Fibroblast of skin of left quadriceps (primary cell): ENCODE results near the gene TNFRSF12A.
A peak's percentile ranks its signal among the peaks of the same experiment; 100 is the strongest.

Experiments
- DNase-seq, 2 experiments: peaks; one replicate each; pipeline ENCODE4 v3.0.0-alpha.2; 2013; ENCODE audit warnings: low read depth in 2 of 2

The TNFRSF12A gene

DNA sequence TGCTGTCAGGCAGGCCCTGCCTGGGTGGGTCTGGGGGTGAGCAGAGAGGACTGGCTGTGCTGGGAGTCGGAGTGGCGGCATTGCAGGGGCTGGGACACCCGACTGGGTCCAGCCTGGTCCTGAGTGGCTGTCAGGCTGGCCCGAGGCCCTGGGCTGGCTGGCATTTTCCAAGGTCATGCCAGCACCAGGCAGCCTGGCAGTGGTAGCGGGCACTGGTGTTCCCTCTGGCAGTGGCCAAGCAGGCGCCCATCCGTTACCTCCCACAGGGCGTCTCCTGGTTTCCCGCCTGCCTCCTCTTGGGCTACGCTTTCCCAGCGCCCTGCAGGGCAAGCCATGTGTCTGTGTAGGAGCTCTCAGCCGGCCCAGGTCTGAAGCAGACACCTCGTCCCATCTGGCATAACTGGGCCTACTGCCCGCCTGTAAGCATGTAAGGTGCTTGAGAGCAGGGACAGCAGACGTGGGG is 34.2 kb upstream of the TNFRSF12A start:
- DNase-seq: no peak

DNA sequence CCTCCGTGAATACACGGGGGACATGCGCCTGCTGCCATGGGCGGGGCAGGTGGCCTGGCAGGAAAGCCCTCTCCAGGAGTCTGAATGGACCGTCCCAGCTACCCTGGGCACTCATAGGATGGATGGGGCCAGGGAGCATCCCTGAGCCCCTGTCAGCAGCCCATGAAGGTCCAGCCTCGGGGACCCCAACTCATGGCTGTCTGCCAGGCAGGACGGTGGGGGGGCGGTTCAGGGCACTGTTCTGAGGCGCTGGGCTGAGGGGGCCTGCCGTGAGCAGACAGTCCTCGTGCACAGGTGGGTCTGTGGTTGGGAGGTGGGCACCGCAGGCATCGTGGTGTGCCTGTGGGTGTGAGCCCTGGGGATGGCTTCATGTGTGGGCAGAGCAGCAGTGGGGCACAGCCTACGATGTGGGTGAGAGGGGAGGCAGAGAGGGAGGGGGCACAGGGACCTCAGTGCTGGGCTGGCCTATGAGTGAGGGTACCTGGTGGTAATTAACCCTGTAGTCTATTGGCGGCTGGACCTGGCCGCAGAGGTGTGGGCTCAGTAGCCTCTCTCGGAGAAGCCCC is 33.5 kb upstream of the TNFRSF12A start:
- no peak for DNase-seq

DNA sequence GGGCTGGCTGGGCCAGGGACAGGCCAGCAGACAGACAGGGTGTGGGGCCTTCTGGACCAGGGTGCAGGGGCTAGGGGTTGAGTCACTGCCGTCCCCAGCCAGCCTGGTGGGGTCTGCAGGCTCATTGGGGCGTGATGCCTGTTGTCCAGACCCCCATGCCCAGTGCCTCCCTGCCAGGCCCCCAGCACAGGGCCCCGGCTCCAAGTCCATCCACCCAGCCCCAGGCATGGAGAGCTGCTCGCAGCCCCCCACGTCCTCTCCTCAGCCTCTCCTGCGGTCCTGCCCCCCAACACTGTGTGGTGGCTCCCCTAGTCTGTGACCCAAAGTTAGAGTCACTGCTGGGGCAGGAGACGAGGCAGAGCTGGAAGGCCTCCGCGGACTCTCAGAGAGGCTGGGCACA is 32.9 kb upstream of the TNFRSF12A start:
- no peak for DNase-seq

DNA sequence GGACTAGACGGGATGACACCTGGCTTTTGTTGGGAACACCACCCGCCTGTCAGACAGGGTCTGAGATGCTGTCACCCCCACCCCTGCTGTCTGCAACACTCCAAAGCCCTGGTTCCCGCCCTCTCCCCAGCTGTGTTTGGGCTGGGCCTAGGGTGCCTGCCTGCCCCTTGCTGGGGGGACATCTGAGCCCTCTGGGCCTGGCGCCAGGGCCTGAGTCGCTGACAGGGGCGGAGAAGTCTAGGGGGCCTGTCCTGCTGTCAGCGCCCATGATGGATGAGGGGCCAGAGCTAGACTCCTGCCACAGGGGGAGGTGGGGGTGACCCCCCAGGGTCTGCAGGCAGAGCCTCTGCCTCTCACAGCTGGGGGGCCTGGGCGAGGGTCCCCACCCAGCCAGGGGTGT is 32.3 kb upstream of the TNFRSF12A start:
- DNase-seq: no peak

DNA sequence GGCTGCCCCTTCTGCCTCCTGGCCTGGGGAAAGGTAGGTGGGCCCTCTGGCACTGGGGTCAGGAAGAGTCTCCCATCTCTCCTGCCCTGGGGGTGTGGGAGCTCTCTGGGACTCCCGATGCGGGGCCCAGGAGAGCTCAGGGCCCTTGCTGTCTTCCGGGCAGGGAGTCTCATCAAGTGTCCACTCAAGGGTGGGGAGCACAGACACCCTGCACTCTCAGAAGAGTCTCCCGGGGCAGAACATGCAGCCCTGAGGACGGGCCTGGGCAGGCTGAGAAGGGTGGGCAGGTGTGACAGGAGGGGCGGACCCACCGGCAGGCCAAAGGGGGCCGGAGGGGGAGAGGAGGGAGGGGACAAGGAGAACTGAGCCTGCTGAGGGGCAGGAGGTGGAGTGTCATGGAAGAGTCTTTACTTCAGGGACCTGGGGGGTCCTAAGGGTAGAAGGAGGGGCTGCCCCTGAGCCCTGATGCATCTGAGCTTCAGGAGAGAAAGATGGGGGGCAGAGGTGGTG is 31.5 kb upstream of the TNFRSF12A start:
- no peak for DNase-seq

DNA sequence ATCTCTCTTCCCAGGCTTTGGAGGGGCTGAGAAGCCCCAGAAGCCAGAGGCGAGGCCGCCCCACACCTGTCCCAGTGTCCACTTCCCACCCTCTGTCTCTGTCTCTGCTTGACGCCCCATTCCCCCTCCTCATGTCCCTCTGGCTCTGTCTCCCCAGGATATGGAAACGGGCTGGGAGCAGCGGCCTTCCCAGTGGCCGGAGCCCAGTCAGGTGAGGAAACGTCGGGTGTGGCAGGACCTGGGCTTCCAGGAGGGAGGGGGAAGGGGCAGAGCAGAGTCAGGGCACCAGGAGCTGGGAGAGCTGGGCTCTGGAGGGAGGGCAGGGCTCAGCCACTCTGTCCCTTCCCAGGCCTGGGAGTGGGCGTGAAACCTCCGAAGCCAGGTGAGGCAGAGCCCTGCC is 29.3 kb upstream of the TNFRSF12A start:
- no peak for DNase-seq

DNA sequence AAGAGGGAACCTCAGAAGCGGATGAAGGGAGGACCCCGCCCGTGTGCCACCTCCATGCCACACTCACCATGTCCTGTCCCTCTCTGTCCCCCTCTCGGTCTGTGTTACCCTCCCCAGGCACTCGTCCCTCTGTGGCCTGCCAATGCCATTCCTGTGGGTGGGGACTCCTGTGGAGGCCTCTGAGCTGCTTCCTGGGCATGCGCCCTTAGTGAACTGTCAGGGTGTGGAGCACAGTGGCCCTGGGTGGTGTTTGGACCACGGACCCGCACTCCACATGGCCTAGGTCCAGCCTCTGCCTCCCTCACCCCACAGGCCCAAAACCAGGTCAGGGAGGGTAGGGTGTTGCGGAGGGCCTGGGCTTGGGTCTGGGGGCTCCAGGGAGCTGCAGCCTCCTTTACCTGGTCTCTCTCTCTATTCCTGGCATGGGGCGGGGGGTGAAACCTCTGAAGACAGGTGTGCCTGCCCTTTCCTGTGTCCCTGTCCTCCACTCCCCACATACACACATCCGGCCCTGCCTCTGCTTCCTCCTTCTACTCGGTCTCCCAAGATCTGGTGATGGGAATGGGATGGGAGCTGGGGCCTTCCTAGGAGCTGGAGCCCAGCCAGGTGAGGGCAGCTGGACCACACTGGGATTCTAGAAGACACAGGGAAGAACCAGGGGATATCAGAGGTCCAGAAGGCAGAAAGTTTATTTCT is 28.5 kb upstream of the TNFRSF12A start:
- no peak for DNase-seq

DNA sequence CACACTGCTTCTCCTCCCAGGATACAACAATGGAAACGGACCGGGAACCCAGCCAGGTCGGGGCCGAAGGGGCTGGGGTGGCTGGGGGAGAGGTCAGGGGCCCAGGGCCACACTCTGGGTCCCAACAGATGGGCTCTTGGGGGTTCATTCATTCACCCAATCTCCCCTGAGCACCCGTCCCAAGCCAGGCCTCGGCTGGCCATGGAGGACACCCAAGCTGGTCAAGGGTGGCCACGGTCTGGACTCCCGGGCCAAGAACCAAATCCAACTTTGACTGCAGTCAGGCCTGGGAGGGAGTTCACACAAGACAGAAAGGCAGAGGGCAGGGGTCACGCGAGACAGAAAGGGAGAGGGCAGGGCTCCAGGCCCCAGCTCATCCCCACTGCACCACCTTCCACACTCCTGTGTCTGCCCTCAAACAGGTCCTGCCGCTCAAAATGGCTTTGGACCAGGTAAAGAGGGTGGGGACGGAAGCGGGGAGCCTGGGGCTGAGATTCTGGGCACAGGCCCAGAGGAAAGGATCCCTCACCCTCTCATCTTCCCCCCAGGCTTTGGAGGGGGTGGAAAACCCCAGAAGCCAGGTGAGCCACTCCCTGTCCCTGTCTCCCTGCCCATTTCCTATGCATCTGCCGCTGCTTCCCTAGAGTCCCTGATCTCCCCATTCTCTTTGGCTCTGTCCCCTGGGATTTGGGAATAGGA is 27.6 kb upstream of the TNFRSF12A start:
- no peak for DNase-seq

DNA sequence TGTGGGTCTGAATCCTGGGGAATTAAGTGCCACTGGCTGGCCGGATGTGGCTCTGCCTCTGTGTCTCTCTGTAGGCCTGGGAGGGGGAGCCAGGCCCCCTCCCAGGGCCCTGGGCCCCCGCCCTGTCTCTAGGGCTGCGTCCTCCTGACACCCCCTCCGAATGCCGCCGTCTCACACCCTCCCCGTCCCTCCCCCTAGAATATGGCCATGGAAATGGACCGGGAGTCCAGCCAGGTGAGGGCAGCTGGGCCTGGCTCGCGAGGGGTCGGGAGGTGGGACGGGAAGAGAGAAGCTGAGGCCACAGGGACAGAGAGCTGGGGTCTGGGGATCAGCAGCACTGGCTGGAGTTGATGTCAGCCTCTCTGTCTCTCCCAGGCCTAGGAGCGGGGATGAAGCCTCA is 23.9 kb upstream of the TNFRSF12A start:
- DNase-seq: no peak

DNA sequence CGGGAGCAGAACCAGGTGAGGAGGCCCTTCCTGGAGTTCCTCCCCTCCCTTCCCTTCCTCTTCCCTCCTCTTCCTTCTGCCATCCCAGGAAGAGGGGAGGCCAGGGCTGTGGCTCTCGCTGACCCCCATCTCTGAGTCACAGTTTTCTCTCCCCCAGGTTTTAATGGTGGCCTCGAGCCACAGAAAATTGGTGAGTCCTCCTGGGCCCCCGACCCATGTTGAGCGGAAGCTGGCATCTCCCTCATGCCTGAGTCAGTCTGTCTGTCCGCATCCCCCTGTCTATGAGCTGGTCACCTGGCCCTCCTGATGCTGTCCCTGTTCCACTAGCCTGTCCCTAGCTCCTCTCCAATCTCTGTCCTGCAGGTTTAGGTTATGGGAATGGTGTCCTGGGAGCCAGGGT is 20.2 kb upstream of the TNFRSF12A start:
- DNase-seq: no peak

DNA sequence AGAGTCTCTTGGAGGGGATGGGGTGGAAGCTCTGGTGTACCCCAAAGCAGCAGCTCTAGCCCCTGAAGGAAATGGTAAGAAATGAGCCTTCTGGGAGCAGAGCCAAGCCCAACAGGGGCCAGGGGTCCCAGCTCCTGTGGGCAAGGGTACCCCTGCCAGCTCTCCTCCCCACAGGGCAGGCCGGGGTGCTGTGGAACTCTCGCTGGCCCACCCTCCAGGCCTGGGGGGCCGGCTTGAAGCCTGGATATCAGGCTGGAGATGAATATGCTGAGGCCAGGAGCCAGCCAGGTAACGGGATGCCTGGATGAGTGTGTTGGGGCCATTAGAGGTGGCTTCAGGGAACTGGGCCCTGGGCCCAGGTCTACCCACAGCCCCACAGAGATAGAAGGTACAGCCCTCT is 19.6 kb upstream of the TNFRSF12A start:
- no peak for DNase-seq

DNA sequence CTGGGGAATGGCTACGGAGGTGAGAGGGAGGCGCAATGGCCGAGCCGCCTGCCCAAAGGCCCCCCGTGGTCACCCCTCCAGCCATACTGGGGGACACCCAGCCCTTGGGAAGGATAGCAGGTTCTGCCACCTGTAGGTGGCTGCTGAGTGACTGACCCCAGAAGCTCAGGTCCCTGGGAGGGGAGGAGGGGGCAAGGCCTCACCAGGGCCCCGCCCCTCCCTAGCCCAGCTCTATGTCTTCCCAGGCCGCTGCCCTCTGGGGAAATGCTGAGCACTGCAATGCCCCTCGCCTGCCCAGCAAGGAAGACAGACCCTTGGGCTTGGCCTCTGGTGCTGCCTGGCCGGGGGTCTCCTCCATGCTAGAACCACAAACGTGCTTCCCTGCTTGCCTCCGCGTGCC is 18.9 kb upstream of the TNFRSF12A start:
- DNase-seq: no peak

DNA sequence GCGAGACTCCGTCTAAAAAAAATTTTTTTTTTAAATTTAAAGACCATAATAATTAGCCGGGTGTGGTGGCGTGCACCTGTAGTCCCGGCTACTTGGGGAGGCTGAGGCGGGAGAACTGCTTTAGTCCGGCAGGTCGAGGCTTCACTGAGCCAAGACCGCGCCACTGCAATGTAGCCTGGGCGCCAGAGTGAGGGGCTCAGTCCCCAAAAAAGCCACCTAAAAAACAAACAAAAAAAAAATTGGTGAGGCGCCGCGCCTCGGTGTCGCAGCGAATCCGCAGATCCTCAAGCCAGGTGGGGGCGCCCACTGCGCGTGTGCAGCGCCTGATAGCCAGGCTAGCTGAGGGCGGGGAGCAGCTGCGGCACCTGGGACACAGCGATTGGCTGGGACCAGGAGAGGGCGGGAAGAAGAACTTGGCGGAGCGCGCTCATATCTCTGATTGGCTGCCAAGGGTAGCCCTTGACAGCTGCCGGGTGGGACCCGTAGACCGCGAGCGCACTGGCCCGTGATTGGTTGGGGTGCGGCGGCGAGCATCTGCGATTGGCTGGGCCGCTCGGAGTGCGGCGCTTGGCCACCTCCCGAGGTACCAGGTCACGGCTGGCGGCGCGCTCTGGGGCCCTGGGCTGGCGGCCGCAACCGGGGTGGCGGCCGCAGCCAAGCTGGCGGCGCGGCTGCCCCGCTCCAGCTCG is 16.4 kb upstream of the TNFRSF12A start:
- peak; percentile 95 to 96 for DNase-seq

DNA sequence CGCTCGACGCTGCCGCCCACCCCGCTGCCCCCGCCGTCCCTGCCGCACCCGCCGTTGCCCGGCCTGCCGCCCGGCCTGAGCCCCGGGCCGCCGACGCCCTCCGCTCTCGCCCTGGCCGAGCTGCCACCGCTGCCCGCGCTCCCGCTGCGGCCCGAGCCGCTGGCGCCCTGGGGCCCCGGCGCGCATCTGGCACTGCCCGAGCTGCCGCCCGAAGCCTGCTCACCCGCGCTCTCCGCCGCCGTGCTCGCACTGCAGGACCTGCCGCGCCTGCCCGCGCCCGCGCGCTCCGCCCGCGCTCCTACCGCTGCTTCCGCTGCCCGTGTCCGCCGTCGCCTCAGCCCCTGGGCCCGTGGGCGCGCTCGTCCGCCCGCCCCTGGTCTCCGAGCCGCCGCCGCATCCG is 15.8 kb upstream of the TNFRSF12A start:
- DNase-seq: no peak

DNA sequence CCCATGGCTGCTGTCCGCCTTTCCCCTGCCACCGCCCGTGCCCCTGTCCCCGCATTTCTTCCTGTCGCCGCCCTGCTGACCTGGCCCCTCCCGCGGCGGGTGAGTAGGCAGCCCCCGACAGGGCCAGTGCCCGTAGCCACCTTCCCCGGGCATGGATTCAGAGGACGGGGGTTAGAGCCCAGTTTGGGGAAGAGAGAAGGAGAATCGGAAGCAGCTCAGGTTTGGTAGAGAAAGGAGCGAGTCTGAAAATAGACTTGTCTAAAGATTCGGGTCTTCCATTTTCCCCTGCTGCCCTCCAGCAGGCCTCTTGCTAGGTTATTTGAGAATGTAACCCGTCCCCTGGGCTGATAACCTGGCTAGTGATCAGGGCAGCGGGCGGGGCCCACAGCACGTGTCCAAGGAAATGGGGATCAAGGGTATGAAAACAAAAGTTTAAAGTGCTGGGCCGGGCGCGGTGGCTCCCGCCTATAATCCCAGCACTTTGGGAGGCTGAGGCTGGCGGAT is 15.3 kb upstream of the TNFRSF12A start:
- DNase-seq: no peak

DNA sequence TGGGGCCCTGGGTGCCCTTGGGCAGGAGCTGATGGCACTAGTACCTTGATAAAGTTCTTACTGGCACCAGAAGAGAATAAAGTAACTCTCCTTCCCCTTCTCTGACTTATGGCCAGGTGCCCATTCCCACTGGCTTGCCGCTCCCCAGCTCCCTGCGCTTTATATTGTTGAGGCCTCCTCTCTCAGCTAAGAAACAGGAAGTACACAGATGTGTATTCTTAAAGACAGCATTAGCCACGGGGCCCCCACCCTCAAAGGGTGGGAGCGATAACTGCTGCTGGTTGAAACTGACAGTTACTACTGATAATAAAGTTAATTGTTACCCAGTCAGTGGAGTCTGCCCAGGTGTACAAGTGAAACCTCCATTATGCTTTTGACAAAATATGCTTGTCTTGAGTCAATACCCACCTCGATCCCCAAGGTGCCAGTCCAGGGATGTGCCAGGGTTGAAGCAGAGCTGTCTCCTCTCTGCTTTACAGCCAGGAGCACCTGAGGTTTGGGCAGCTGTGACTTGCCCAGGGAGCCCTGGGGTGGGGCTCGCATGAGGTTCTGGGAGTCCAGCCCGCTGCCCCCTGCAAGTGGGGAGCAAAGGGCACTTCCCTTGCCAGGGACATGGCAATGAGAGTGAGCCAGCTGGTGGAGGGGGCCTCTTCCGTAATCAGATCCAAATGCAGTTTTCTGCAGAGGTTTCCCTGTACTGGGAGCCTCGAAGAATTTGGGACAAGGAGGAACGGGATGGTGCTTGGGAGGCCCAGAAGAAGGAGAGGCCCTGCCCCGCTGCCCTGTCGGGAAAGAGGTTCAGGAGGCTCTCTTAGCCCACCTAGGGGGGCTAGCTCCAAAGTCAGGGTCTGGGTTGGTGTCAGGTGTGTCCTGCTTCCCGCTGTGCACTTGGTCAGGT is 12.9 kb upstream of the TNFRSF12A start:
- DNase-seq: no peak

DNA sequence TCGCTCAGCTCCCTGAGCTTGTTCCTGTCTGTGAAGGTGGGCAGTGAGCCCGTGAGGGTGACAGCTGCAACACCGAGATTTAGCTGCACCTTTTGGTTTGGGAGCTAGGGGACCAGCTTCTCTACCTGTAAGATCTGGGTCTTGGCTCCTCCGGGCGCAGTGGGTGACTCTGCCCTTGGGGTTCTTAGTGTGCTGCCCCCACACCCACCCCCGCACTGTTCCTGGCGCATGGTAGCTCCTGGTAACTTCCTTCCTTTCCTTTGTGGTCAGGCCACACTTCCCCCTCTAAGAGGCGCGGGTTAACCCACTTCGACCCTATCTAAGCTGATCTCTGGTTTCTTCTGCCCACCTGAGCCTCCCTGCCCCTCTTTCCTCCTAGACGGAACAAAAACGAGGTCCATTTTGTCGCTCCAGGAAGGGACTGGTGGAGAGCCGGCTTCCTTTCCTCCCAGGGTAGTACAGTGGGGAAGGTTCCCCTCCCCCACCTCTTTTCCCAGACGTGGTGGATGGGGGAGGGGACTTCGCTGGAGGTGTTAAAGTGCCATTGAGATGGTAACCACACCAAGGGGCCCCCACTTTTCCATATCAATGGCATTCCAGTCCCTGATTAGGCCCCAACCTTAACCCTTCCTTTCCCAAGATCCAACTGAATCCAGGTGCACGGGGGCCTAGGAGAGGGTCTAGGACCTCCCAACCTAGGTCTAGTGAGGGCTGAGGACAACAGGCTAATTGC is 12.0 kb upstream of the TNFRSF12A start:
- DNase-seq: no peak

DNA sequence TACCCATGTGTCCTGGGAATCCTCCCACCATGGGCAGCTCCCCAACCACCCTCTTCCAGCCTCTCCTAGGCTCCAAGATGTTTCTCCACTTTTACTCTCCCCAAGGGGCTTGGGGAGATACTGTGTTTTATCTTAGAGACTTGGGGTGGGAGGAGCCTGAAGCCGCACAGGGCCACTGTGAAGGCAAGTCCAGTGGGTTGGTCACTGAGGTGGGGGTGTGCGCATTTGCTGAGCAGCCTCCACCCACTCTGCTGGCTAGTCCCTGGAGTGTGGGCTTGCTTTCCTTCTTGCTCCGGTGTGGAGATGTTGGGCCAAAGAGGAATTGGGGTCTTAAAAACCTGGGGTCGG is 11.5 kb upstream of the TNFRSF12A start:
- DNase-seq: no peak

DNA sequence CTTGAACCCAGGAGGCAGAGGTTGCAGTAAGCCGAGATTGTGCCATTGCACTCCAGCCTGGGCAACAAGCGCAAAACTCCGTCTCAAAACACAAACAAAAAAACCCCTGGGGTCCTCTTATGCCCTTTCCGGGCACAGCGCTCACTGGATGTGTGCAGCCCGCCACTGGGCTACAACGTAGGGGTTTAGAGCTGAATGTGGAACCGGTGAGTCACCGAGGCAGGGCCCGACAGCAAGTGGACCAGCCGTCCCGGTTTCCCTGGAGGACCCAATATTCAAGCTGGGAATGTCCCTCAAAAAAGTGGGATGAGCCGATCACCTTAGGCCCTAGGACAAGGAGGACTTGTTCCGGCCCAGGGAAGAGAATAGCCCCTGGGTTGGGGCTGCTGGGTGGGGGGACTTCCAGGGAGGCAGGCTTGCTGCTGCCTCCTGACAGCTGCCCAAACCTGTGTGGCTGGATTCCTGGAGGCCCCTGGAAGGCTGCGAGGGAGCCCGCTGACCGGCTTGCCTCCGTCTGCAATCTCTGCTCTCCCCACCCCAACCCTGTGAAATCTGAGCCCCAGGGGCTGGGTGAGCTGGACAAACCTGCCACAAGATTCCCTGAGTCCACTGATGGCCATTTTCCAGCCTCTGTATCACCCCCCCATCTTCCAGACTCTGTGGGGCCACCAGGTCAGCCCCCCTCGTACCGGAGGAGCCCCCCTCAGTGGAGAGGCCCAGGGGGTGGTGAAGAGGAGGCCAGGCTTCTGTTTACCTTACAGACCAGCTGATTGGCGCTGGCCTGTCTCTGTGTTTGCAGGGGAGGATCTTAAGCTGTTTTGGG is 10.4 kb upstream of the TNFRSF12A start:
- no peak for DNase-seq

DNA sequence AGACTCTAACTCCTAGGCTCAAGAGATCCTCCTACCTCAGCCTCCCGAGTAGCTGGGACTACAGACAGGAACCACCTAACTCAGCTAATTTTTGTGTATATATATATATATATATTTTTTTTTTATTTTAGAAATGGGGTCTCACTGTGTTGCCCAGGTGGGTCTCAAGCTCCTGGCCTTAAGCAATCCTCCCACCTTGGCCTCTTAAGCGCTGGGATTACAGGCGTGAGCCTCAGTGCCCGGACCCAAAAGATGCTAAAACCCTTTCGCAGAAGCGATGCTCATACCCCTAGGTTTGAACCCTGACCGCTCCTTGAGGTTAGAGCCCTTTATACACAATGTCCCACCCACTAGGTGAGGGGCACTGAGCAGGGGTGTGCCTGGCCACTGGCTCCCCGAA is 9.7 kb upstream of the TNFRSF12A start:
- no peak for DNase-seq
